ENCODE measurements around the gene ULBP1.
A peak's percentile ranks its signal among the peaks of the same experiment; 100 is the strongest.
"Not testable (repeated sequence)": the region's sequence is repeated elsewhere in the genome, so short reads cannot be mapped to it uniquely, and the experiment has no call there.

The ULBP1 gene

GRCh38 chr6:149941583-149942460, 21.9 kb upstream of the ULBP1 start, which contains the start of gene ULBP2:
Gene ULBP2 (plus strand): TSS chr6:149942014. CDS start chr6:149942073, 59 bp downstream.
- no peak for DNase-seq (ENCODE audit: low read depth, low spot score)
- no peaks in the 10 kb centered on the region for H3K4me1 ChIP-seq (ENCODE audit: control insufficient read depth, insufficient read depth, low read length)
- no peaks in the 10 kb centered on the region for H3K9me3 ChIP-seq (ENCODE audit: control insufficient read depth, insufficient read depth, low read length)
- H3K27ac ChIP-seq (ENCODE audit: low read length) = no peak within 1 kb of the TSS
- WGBS (ENCODE audit: insufficient coverage, insufficient read length) = no CpG with 5 or more reads among the region's 62 CpGs
- peaks cover 66% of the 10 kb centered on the region for H3K27me3 ChIP-seq (ENCODE audit: control insufficient read depth, insufficient read depth, low read length)
- H3K4me3 ChIP-seq (ENCODE audit: low read length) = peak within 1 kb of the TSS; percentile 21; the same call in 1 of the 2 replicates
- no peaks in the 10 kb centered on the region for H3K36me3 ChIP-seq (ENCODE audit: control insufficient read depth, insufficient read depth, low read length)

DNA sequence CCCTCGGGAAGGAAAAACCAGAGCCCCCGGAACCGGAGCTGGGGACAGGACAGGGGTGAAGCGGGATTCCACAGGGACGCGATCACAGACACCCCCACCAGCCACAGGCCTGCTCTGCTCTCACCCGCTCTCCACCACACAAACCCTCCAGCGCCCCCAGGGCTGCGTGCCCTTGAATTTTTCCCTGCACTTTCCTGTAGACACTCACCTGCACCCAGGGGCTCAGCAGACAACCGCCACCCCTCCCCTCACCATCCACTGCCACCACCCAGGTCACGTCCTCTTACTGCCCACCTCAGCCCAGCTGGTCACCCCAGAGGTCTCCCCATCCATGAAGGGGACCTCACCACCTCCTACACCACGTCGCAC, 21.3 kb upstream of the ULBP1 start:
- no CpG with 5 or more reads among the region's 13 CpGs for WGBS (ENCODE audit: insufficient coverage, insufficient read length)
- Histone ChIP-seq H3K27ac (ENCODE audit: low read length) (no peak overlapping the region), H3K27me3 (ENCODE audit: control insufficient read depth, insufficient read depth, low read length) (peaks cover 63% of the 10 kb centered on the region), H3K36me3 (ENCODE audit: control insufficient read depth, insufficient read depth, low read length) (no peaks in the 10 kb centered on the region), H3K9me3 (ENCODE audit: control insufficient read depth, insufficient read depth, low read length) (no peaks in the 10 kb centered on the region), H3K4me3 (ENCODE audit: low read length) (no peak overlapping the region; the same call in 1 of the 2 replicates), H3K4me1 (ENCODE audit: control insufficient read depth, insufficient read depth, low read length) (no peaks in the 10 kb centered on the region)
- DNase-seq (ENCODE audit: low read depth, low spot score) = no peak

DNA sequence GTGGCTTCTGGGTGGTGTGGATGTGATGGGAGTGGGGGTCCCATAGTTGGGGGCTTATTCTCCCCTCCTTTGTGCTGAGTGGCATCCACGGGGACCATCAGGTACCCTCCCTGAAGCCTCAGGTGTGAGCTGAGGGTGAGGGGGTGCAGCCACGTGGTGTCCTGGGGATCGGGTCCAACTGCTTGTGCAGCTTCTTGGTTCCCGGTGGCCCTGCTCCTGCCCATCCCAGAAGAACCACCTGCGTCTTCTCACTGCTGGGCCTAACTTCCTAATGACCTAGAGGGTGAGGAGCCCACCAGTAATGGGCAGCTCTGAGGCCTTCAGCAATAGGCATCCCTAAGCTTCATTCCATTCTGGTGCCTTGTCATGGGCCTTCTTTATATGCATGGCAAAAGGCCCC, 20.4 kb upstream of the ULBP1 start:
- H3K4me1 ChIP-seq (ENCODE audit: control insufficient read depth, insufficient read depth, low read length); H3K4me3 ChIP-seq (ENCODE audit: low read length); H3K36me3 ChIP-seq (ENCODE audit: control insufficient read depth, insufficient read depth, low read length); H3K27ac ChIP-seq (ENCODE audit: low read length); DNase-seq (ENCODE audit: low read depth, low spot score); H3K9me3 ChIP-seq (ENCODE audit: control insufficient read depth, insufficient read depth, low read length): not testable (repeated sequence)
- H3K27me3 ChIP-seq (ENCODE audit: control insufficient read depth, insufficient read depth, low read length) = peaks cover 57% of the 10 kb centered on the region
- no CpG with 5 or more reads among the region's 5 CpGs for WGBS (ENCODE audit: insufficient coverage, insufficient read length)

DNA sequence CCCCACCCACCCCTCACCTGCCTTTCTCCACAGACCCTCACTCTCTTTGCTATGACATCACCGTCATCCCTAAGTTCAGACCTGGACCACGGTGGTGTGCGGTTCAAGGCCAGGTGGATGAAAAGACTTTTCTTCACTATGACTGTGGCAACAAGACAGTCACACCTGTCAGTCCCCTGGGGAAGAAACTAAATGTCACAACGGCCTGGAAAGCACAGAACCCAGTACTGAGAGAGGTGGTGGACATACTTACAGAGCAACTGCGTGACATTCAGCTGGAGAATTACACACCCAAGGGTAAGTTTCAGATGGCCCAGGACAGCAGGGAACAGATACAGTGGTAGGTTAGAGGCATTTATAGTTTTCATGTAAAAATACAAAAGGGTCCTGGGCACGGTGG, 18.5 kb upstream of the ULBP1 start:
- not testable (repeated sequence) for H3K4me1 ChIP-seq (ENCODE audit: control insufficient read depth, insufficient read depth, low read length); H3K9me3 ChIP-seq (ENCODE audit: control insufficient read depth, insufficient read depth, low read length); H3K4me3 ChIP-seq (ENCODE audit: low read length); DNase-seq (ENCODE audit: low read depth, low spot score); H3K27ac ChIP-seq (ENCODE audit: low read length); H3K36me3 ChIP-seq (ENCODE audit: control insufficient read depth, insufficient read depth, low read length)
- no CpG with 5 or more reads among the region's 6 CpGs for WGBS (ENCODE audit: insufficient coverage, insufficient read length)
- H3K27me3 ChIP-seq (ENCODE audit: control insufficient read depth, insufficient read depth, low read length) = peaks cover 38% of the 10 kb centered on the region

- not testable (repeated sequence) for H3K4me1 ChIP-seq (ENCODE audit: control insufficient read depth, insufficient read depth, low read length); DNase-seq (ENCODE audit: low read depth, low spot score); H3K9me3 ChIP-seq (ENCODE audit: control insufficient read depth, insufficient read depth, low read length); H3K4me3 ChIP-seq (ENCODE audit: low read length); H3K27ac ChIP-seq (ENCODE audit: low read length); H3K36me3 ChIP-seq (ENCODE audit: control insufficient read depth, insufficient read depth, low read length)
- H3K27me3 ChIP-seq (ENCODE audit: control insufficient read depth, insufficient read depth, low read length) = peaks cover 27% of the 10 kb centered on the region
- no CpG with 5 or more reads among the region's 7 CpGs for WGBS (ENCODE audit: insufficient coverage, insufficient read length)
Measured at GRCh38 chr6:149946631-149947030, 17.1 kb upstream of the ULBP1 start.

- no CpG with 5 or more reads among the region's 1 CpG for WGBS (ENCODE audit: insufficient coverage, insufficient read length)
- peaks cover 18% of the 10 kb centered on the region for H3K27me3 ChIP-seq (ENCODE audit: control insufficient read depth, insufficient read depth, low read length)
Measured at GRCh38 chr6:149947533-149947932, 16.2 kb upstream of the ULBP1 start.

GRCh38 chr6:149948011-149948410, 15.7 kb upstream of the ULBP1 start:
- DNase-seq (ENCODE audit: low read depth, low spot score) = no peak
- Histone ChIP-seq H3K27me3 (ENCODE audit: control insufficient read depth, insufficient read depth, low read length) (peaks cover 14% of the 10 kb centered on the region), H3K4me3 (ENCODE audit: low read length) (no peak overlapping the region), H3K9me3 (ENCODE audit: control insufficient read depth, insufficient read depth, low read length) (no peaks in the 10 kb centered on the region), H3K4me1 (ENCODE audit: control insufficient read depth, insufficient read depth, low read length) (no peaks in the 10 kb centered on the region), H3K36me3 (ENCODE audit: control insufficient read depth, insufficient read depth, low read length) (no peaks in the 10 kb centered on the region), H3K27ac (ENCODE audit: low read length) (no peak overlapping the region)
- WGBS (ENCODE audit: insufficient coverage, insufficient read length) = no CpG with 5 or more reads among the region's 1 CpG

More at GRCh38 chr6:149947533-149947932, 16.2 kb upstream of the ULBP1 start:
- H3K4me3 ChIP-seq (ENCODE audit: low read length); H3K27ac ChIP-seq (ENCODE audit: low read length); H3K9me3 ChIP-seq (ENCODE audit: control insufficient read depth, insufficient read depth, low read length); DNase-seq (ENCODE audit: low read depth, low spot score); H3K4me1 ChIP-seq (ENCODE audit: control insufficient read depth, insufficient read depth, low read length); H3K36me3 ChIP-seq (ENCODE audit: control insufficient read depth, insufficient read depth, low read length): not testable (repeated sequence)

DNA sequence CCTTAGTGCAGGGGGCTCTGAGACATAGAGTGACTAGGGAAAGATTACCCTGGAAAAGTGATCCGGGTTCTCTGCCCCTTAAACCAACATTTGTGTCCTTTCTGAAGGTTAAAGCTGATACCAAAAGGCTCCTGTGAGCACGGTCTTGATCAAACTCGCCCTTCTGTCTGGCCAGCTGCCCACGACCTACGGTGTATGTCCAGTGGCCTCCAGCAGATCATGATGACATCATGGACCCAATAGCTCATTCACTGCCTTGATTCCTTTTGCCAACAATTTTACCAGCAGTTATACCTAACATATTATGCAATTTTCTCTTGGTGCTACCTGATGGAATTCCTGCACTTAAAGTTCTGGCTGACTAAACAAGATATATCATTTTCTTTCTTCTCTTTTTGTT, 15.1 kb upstream of the ULBP1 start:
- no peak overlapping the region for H3K4me3 ChIP-seq (ENCODE audit: low read length)

GRCh38 chr6:149950423-149950822, 13.3 kb upstream of the ULBP1 start:
- WGBS (ENCODE audit: insufficient coverage, insufficient read length) = no CpG with 5 or more reads among the region's 8 CpGs
- no peak for DNase-seq (ENCODE audit: low read depth, low spot score)
- H3K36me3 ChIP-seq (ENCODE audit: control insufficient read depth, insufficient read depth, low read length) = no peaks in the 10 kb centered on the region
- no peak overlapping the region for H3K4me3 ChIP-seq (ENCODE audit: low read length)
- no peaks in the 10 kb centered on the region for H3K4me1 ChIP-seq (ENCODE audit: control insufficient read depth, insufficient read depth, low read length)
- no peak overlapping the region for H3K27ac ChIP-seq (ENCODE audit: low read length)
- H3K27me3 ChIP-seq (ENCODE audit: control insufficient read depth, insufficient read depth, low read length) = peaks cover 19% of the 10 kb centered on the region; the same call in 1 of the 2 replicates
- H3K9me3 ChIP-seq (ENCODE audit: control insufficient read depth, insufficient read depth, low read length) = no peaks in the 10 kb centered on the region

More for the DNA sequence above, 15.1 kb upstream of the ULBP1 start:
- Histone ChIP-seq H3K9me3 (ENCODE audit: control insufficient read depth, insufficient read depth, low read length) (no peaks in the 10 kb centered on the region), H3K36me3 (ENCODE audit: control insufficient read depth, insufficient read depth, low read length) (no peaks in the 10 kb centered on the region), H3K27me3 (ENCODE audit: control insufficient read depth, insufficient read depth, low read length) (peaks cover 12% of the 10 kb centered on the region; the same call in 1 of the 2 replicates), H3K4me1 (ENCODE audit: control insufficient read depth, insufficient read depth, low read length) (no peaks in the 10 kb centered on the region), H3K27ac (ENCODE audit: low read length) (no peak overlapping the region)
- DNase-seq (ENCODE audit: low read depth, low spot score) = no peak
- WGBS (ENCODE audit: insufficient coverage, insufficient read length) = no CpG with 5 or more reads among the region's 5 CpGs

- no peak for DNase-seq (ENCODE audit: low read depth, low spot score)
- Histone ChIP-seq H3K4me3 (ENCODE audit: low read length) (no peak overlapping the region), H3K9me3 (ENCODE audit: control insufficient read depth, insufficient read depth, low read length) (no peaks in the 10 kb centered on the region), H3K36me3 (ENCODE audit: control insufficient read depth, insufficient read depth, low read length) (no peaks in the 10 kb centered on the region), H3K27ac (ENCODE audit: low read length) (no peak overlapping the region), H3K27me3 (ENCODE audit: control insufficient read depth, insufficient read depth, low read length) (peaks cover 25% of the 10 kb centered on the region), H3K4me1 (ENCODE audit: control insufficient read depth, insufficient read depth, low read length) (no peaks in the 10 kb centered on the region)
- WGBS (ENCODE audit: insufficient coverage, insufficient read length) = no CpG with 5 or more reads among the region's 9 CpGs
Measured at GRCh38 chr6:149951096-149951495, 12.6 kb upstream of the ULBP1 start.

GRCh38 chr6:149951626-149952025, 12.1 kb upstream of the ULBP1 start:
- Histone ChIP-seq H3K27me3 (ENCODE audit: control insufficient read depth, insufficient read depth, low read length) (peaks cover 24% of the 10 kb centered on the region), H3K9me3 (ENCODE audit: control insufficient read depth, insufficient read depth, low read length) (no peaks in the 10 kb centered on the region), H3K27ac (ENCODE audit: low read length) (no peak overlapping the region), H3K36me3 (ENCODE audit: control insufficient read depth, insufficient read depth, low read length) (no peaks in the 10 kb centered on the region), H3K4me1 (ENCODE audit: control insufficient read depth, insufficient read depth, low read length) (no peaks in the 10 kb centered on the region), H3K4me3 (ENCODE audit: low read length) (no peak overlapping the region)
- WGBS (ENCODE audit: insufficient coverage, insufficient read length) = no CpG with 5 or more reads among the region's 3 CpGs
- DNase-seq (ENCODE audit: low read depth, low spot score) = no peak
